HG02973 (cell line): Measurements from ENCODE around the gene RPL31.

Source experiments
- ATAC-seq: cut with Tn5 transposase; IDR thresholded peaks from one replicate; pipeline ENCODE4 v1.9.1; 2021; ENCODE audit warnings: moderate library complexity; ENCODE audit not compliant: unreplicated experiment

RPL31 gene

GRCh38 chr2:100974712-100975520 lies 27.2 kb upstream of the RPL31 start:
- no peak for ATAC-seq

- no peak for ATAC-seq
These were observed 26.6 kb upstream of the RPL31 start for GRCh38 chr2:100975521-100975785.

- no peak for ATAC-seq
These were observed 26.0 kb upstream of the RPL31 start for GRCh38 chr2:100976061-100976460.

- ATAC-seq = peak; percentile 83
These were observed 25.3 kb upstream of the RPL31 start for GRCh38 chr2:100976645-100977391.

- ATAC-seq = no peak
These were observed 24.6 kb upstream of the RPL31 start for GRCh38 chr2:100977511-100977910.

- no peak for ATAC-seq
These were observed 23.4 kb upstream of the RPL31 start for GRCh38 chr2:100978582-100979191.

GRCh38 chr2:100980046-100980445 lies 22.0 kb upstream of the RPL31 start:
- ATAC-seq = no peak

- no peak for ATAC-seq
These were observed 21.1 kb upstream of the RPL31 start for GRCh38 chr2:100981011-100981410.

- ATAC-seq = no peak
These were observed 19.6 kb upstream of the RPL31 start for GRCh38 chr2:100982431-100982861.

- no peak for ATAC-seq
These were observed 18.9 kb upstream of the RPL31 start for GRCh38 chr2:100983201-100983600.

GRCh38 chr2:100983684-100984310 lies 18.3 kb upstream of the RPL31 start:
- ATAC-seq = no peak

- peak; percentile 58 for ATAC-seq
These were observed 17.2 kb upstream of the RPL31 start for GRCh38 chr2:100984892-100985307.

- ATAC-seq = no peak
These were observed 15.9 kb upstream of the RPL31 start for GRCh38 chr2:100986157-100986556.

GRCh38 chr2:100987536-100987935 lies 14.6 kb upstream of the RPL31 start:
- no peak for ATAC-seq

- no peak for ATAC-seq
These were observed 14.1 kb upstream of the RPL31 start for GRCh38 chr2:100987974-100988373.

- ATAC-seq = no peak
These were observed 13.3 kb upstream of the RPL31 start for GRCh38 chr2:100988630-100989417.

GRCh38 chr2:100989666-100990065 lies 12.4 kb upstream of the RPL31 start:
- ATAC-seq = no peak

- no peak for ATAC-seq
These were observed 11.9 kb upstream of the RPL31 start for GRCh38 chr2:100990166-100990565.

GRCh38 chr2:100990650-100991403 lies 11.3 kb upstream of the RPL31 start:
- ATAC-seq = no peak

GRCh38 chr2:100991404-100991773 lies 10.7 kb upstream of the RPL31 start:
- no peak for ATAC-seq
